GM12878 (cell line): ENCODE data around the gene TCF25. TPM values are rescaled to one million over a fixed set of nuclear protein-coding genes. Genes with fewer than 3 reads are reported as not detected.
A peak's percentile ranks its signal among the peaks of the same experiment; 100 is the strongest.

Experiments
- ATAC-seq: fragments of 200-7000 bp; cut with Tn5 transposase; 3 replicates; pipeline ENCODE4 v1.9.1; 2020; ENCODE audit warnings: mild to moderate bottlenecking, moderate library complexity
- BruUV-seq: library from RNA; stranded (reverse); fragments of 400-500 nt; replicated peaks from 2 replicates; lab custom pipeline; 2021; lab: Mats Ljungman, UMichigan
- CTCF ChIA-PET: fragments of 300-600 bp; sonication (Branson Sonifier 250); formaldehyde crosslinking; extraction: SDS; loops from one replicate; lab custom pipeline; 2021; ENCODE audit warnings: inconsistent platforms; lab: Yijun Ruan, JAX
- POLR2A ChIA-PET: fragments of 350-600 bp; formaldehyde crosslinking; extraction: SDS; loops from one replicate; lab custom pipeline; 2021; ENCODE audit warnings: inconsistent platforms; lab: Charles Lee
- RAD21 ChIA-PET: fragments of 300-600 bp; sonication (Branson Sonifier 250); formaldehyde crosslinking; loops from one replicate; lab custom pipeline; 2023; ENCODE audit warnings: antibody characterized with exemption; ENCODE audit not compliant: unreplicated experiment; lab: Charles Lee
- SMC1A ChIA-PET: fragments of 300-600 bp; sonication (Branson Sonifier 250); formaldehyde crosslinking; loops from one replicate; lab custom pipeline; 2023; ENCODE audit not compliant: unreplicated experiment, uncharacterized antibody; lab: Charles Lee
- DNase-seq: peaks from one replicate; pipeline ENCODE4 v3.0.0-alpha.2; 2011; ENCODE audit warnings: low read depth, low spot score
- FAIRE-seq: peaks from 3 replicates; lab custom pipeline; 2011; peaks lifted over from hg19 to GRCh38; lab: Jason Lieb, UNC
- H2AFZ ChIP-seq: 2 replicates; pipeline ENCODE4 v1.6.0; 2011; ENCODE audit warnings: low read depth, low read length, control low read depth; ENCODE audit not compliant: control insufficient read depth
- H3K27ac ChIP-seq: 2 replicates; pipeline ENCODE4 v1.5.1; 2011; ENCODE audit warnings: control low read depth; ENCODE audit not compliant: control insufficient read depth, insufficient read depth
- H3K27me3 ChIP-seq, 2 experiments: replicated peaks in 1 of 2; 2 replicates each; pipeline versions ENCODE4 v1.6.0 to v1.6.1; 2011; ENCODE audit warnings: low read length in 1 of 2; ENCODE audit not compliant: control insufficient read depth in 2 of 2, insufficient read depth in 2 of 2
- H3K36me3 ChIP-seq, 2 experiments: 2 replicates each; pipeline ENCODE4 v1.5.1; 2011; ENCODE audit warnings: low read length in 1 of 2; ENCODE audit not compliant: control insufficient read depth in 2 of 2, insufficient read depth in 2 of 2
- H3K4me1 ChIP-seq: 2 replicates; pipeline ENCODE4 v1.6.1; 2011; ENCODE audit warnings: mild to moderate bottlenecking, low read length, moderate library complexity, mixed read lengths; ENCODE audit not compliant: control insufficient read depth, insufficient read depth
- H3K4me2 ChIP-seq: 2 replicates; pipeline ENCODE4 v1.6.0; 2011; ENCODE audit warnings: control low read depth; ENCODE audit not compliant: control insufficient read depth, insufficient read depth
- H3K4me3 ChIP-seq: fragments of 200-600 bp; sonication (generic); 2 replicates; pipeline ENCODE4 v1.5.1; 2016
- H3K79me2 ChIP-seq: 2 replicates; pipeline ENCODE4 v1.6.0; 2011; ENCODE audit warnings: low read length; ENCODE audit not compliant: control insufficient read depth, insufficient read depth
- H3K9ac ChIP-seq: 2 replicates; pipeline ENCODE4 v1.8.0; 2011; ENCODE audit warnings: low read length, control low read depth, mixed read lengths; ENCODE audit not compliant: control insufficient read depth, insufficient read depth
- H3K9me3 ChIP-seq: replicated peaks from 3 replicates; pipeline ENCODE4 v1.5.1; 2011; ENCODE audit warnings: mild to moderate bottlenecking, low read length; ENCODE audit not compliant: control insufficient read depth, insufficient read depth
- H4K20me1 ChIP-seq: 2 replicates; pipeline ENCODE4 v1.6.0; 2011; ENCODE audit not compliant: control insufficient read depth, insufficient read depth
- CHD4 ChIP-seq: fragments of 200-600 bp; sonication (generic); IDR thresholded peaks from 2 replicates; pipeline ENCODE4 v1.6.1; 2016; ENCODE audit warnings: mild to moderate bottlenecking
- EP300 ChIP-seq, 2 experiments: fragments of 150-350 bp in 1 of 2; IDR thresholded peaks; 2 replicates each; pipeline ENCODE4 v1.6.1; 2011 to 2012; ENCODE audit warnings: low read depth in 2 of 2, low read length in 2 of 2, borderline replicate concordance in 1 of 2, improper control_type of control experiment in 1 of 2, inconsistent platforms in 1 of 2; ENCODE audit not compliant: control insufficient read depth in 1 of 2
- ESRRA ChIP-seq: IDR thresholded peaks from 2 replicates; pipeline ENCODE4 v1.6.1; 2012; ENCODE audit warnings: mild to moderate bottlenecking, low read length, improper control_type of control experiment
- MAX ChIP-seq: IDR thresholded peaks from 2 replicates; pipeline ENCODE4 v1.6.1; 2012; ENCODE audit warnings: low read depth, low read length, improper control_type of control experiment
- MTA2 ChIP-seq: fragments of 450-650 bp; IDR thresholded peaks from 2 replicates; pipeline ENCODE4 v1.6.1; 2016; ENCODE audit warnings: low read depth, mild to moderate bottlenecking, moderate library complexity
- MXI1 ChIP-seq: fragments of 150-350 bp; IDR thresholded peaks from 2 replicates; pipeline ENCODE4 v1.6.1; 2011; ENCODE audit warnings: low read depth, mild to moderate bottlenecking, inconsistent platforms, low read length, improper control_type of control experiment
- NFYA ChIP-seq: IDR thresholded peaks from 2 replicates; pipeline ENCODE4 v1.6.1; 2011; ENCODE audit warnings: low read depth, mild to moderate bottlenecking, low read length, improper control_type of control experiment, borderline replicate concordance
- POLR2AphosphoS2 ChIP-seq: IDR thresholded peaks from 2 replicates; pipeline ENCODE4 v1.6.1; 2011; ENCODE audit warnings: low read depth, mild to moderate bottlenecking, low read length, improper control_type of control experiment, moderate library complexity
- POLR2AphosphoS5 ChIP-seq: IDR thresholded peaks from 2 replicates; pipeline ENCODE4 v1.6.1; 2011; ENCODE audit warnings: mild to moderate bottlenecking, low read length, inconsistent platforms
- RAD21 ChIP-seq: IDR thresholded peaks from 2 replicates; pipeline ENCODE4 v1.6.1; 2011; ENCODE audit warnings: mild to moderate bottlenecking, low read depth, low read length, moderate library complexity; ENCODE audit not compliant: insufficient read depth
- USF1 ChIP-seq: IDR thresholded peaks from 2 replicates; pipeline ENCODE4 v1.6.1; 2011; ENCODE audit warnings: borderline replicate concordance, low read depth, mild to moderate bottlenecking, moderate library complexity, mixed read lengths, low read length; ENCODE audit not compliant: insufficient read depth; ENCODE audit errors: extremely low read length
- ZSCAN29 ChIP-seq: fragments of 450-650 bp; IDR thresholded peaks from 2 replicates; pipeline ENCODE4 v1.6.1; 2017; ENCODE audit warnings: mild to moderate bottlenecking, moderate library complexity
- WGBS: methylation state at CpG from one replicate; pipeline ENCODE4 v1.1.6; 2016; ENCODE audit warnings: low lambda C conversion rate; ENCODE audit not compliant: insufficient replicate concordance, insufficient coverage; ENCODE audit errors: missing lambda C conversion rate; 5-methylcytosine and 5-hydroxymethylcytosine counted together
- in situ Hi-C: fragments of 300-500 bp; cut with MboI; formaldehyde crosslinking; loops from 9 replicates; pipeline ENCODE4 v1.14.3; 2018; ENCODE audit warnings: mixed read lengths
- intact Hi-C: fragments of 100-400 bp; cut with micrococcal nuclease; formaldehyde crosslinking; loops from one replicate; pipeline ENCODE4 v1.14.2; 2022; ENCODE audit not compliant: unreplicated experiment
- polyA plus RNA-seq, 11 experiments: library from polyadenylated mRNA; depleted of rRNA in 4 of 11; unstranded in 6 of 11; stranded (reverse) in 5 of 11; fragments of >200 nt; fragmentation: Nextera tagmentation in 4 of 11; fragmentation: Illumina TruSeq in 1 of 11; extraction: Ambion mirVana in 4 of 11; extraction: Trizol in 1 of 11; gene quantifications; 1 replicate in 1 of 11; 2 replicates in 10 of 11; pipeline versions ENCODE4 v1.2.1 to v1.2.3, GENCODE V29; 2011 to 2016; ENCODE audit warnings: inconsistent platforms in 2 of 11, missing spikeins in 2 of 11, low read depth in 1 of 11
- total RNA-seq, 4 experiments: library from RNA; depleted of rRNA in 3 of 4; stranded (reverse); fragments of >200 nt in 3 of 4; fragmentation: Illumina TruSeq in 1 of 4; extraction: Trizol in 1 of 4; gene quantifications; 2 replicates each; pipeline versions ENCODE4 v1.2.1 to v1.2.3, GENCODE V29; 2013 to 2021
- TF ChIP-seq, protein P1 (sequence below): fragments of 450-650 bp; IDR thresholded peaks from 2 replicates; pipeline ENCODE4 v1.6.1; 2017; ENCODE audit warnings: antibody characterized with exemption, mild to moderate bottlenecking, moderate library complexity
- TF ChIP-seq, protein P2 (sequence below): IDR thresholded peaks from 2 replicates; pipeline ENCODE4 v1.6.1; 2011; ENCODE audit warnings: borderline replicate concordance, low read depth, mild to moderate bottlenecking, moderate library complexity, low read length; ENCODE audit not compliant: insufficient read depth, poor library complexity, severe bottlenecking
- TF ChIP-seq, protein P3 (sequence below): IDR thresholded peaks from 2 replicates; pipeline ENCODE4 v1.6.1; 2011; ENCODE audit warnings: low read depth, low read length, improper control_type of control experiment, borderline replicate concordance

Gene TCF25
- total and polyA plus RNA-seq, 10 of the 15 experiments (the other 5 are each of a cell fraction or from before 2014, with no cell fraction given): 8.4 to 130 (median 89.4) TPM

DNA sequence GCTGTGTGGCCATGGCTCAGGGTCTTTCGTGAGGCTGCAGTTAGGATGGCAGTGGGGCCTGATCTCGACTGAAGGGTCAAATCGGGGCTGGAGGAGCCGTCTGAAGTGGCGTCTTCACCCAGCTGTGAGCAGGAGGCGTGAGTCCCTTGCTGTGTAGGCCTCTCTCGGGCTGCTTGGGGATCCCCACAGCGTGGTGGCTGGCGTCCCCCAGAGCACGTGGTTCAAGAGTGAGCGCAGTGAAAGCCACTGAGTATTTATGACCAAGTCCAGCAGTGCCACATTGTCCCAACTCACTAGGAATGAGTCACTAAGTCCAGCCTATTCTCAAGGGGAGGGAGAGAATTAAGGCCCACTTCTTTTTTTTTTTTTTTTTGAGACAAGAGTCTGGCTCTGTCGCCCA lies 11.7 kb upstream of the TCF25 start:
- ChIA-PET POLR2A (interaction anchor here (0.6 to 5.2 kb wide), 5 partner anchors 11 to 286 kb away, joined by 3 to 49 read pairs (median 7); partner anchors contain the start of genes CPNE7 and TCF25), RAD21 (interaction anchor here (0.6 to 3.9 kb wide), 13 partner anchors 10 to 169 kb away, joined by 3 to 60 read pairs (median 3); partner anchors contain the start of genes SPATA2L and TCF25)
- in situ Hi-C loops: loop anchor here (5.0 kb wide), 1 partner anchor 159 kb away; the partner anchor contains the start of gene SPATA2L
- TF ChIP-seq ZSCAN29 (no peak), NFYA (no peak), MTA2 (no peak), USF1 (peak; percentile 18), CHD4 (no peak), POLR2AphosphoS2 (no peak), POLR2AphosphoS5 (no peak), MXI1 (no peak), RAD21 (no peak), EP300 (IDR thresholded peaks at IDR 0.05; ENCODE audit: borderline replicate concordance in 1 of 2, control insufficient read depth in 1 of 2, low read depth in 2 of 2, low read length in 2 of 2) (no peak), ESRRA (no peak), MAX (0 out of 2 replicates have a peak, but pooled peaks have one; percentile 38)
- TF ChIP-seq, protein P1, sequence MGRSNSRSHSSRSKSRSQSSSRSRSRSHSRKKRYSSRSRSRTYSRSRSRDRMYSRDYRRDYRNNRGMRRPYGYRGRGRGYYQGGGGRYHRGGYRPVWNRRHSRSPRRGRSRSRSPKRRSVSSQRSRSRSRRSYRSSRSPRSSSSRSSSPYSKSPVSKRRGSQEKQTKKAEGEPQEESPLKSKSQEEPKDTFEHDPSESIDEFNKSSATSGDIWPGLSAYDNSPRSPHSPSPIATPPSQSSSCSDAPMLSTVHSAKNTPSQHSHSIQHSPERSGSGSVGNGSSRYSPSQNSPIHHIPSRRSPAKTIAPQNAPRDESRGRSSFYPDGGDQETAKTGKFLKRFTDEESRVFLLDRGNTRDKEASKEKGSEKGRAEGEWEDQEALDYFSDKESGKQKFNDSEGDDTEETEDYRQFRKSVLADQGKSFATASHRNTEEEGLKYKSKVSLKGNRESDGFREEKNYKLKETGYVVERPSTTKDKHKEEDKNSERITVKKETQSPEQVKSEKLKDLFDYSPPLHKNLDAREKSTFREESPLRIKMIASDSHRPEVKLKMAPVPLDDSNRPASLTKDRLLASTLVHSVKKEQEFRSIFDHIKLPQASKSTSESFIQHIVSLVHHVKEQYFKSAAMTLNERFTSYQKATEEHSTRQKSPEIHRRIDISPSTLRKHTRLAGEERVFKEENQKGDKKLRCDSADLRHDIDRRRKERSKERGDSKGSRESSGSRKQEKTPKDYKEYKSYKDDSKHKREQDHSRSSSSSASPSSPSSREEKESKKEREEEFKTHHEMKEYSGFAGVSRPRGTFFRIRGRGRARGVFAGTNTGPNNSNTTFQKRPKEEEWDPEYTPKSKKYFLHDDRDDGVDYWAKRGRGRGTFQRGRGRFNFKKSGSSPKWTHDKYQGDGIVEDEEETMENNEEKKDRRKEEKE: no peak
- TF ChIP-seq, protein P2, sequence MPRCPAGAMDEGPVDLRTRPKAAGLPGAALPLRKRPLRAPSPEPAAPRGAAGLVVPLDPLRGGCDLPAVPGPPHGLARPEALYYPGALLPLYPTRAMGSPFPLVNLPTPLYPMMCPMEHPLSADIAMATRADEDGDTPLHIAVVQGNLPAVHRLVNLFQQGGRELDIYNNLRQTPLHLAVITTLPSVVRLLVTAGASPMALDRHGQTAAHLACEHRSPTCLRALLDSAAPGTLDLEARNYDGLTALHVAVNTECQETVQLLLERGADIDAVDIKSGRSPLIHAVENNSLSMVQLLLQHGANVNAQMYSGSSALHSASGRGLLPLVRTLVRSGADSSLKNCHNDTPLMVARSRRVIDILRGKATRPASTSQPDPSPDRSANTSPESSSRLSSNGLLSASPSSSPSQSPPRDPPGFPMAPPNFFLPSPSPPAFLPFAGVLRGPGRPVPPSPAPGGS: no peak
- TF ChIP-seq, protein P3, sequence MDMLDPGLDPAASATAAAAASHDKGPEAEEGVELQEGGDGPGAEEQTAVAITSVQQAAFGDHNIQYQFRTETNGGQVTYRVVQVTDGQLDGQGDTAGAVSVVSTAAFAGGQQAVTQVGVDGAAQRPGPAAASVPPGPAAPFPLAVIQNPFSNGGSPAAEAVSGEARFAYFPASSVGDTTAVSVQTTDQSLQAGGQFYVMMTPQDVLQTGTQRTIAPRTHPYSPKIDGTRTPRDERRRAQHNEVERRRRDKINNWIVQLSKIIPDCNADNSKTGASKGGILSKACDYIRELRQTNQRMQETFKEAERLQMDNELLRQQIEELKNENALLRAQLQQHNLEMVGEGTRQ: peak; percentile 5; the same call in 1 of the 2 replicates

More for the DNA sequence above, 11.7 kb upstream of the TCF25 start:
- Histone ChIP-seq H3K9me3 (no peaks in the 10 kb centered on the region), H3K4me3 (no peak overlapping the region), H4K20me1 (no peaks in the 10 kb centered on the region), H3K4me1 (peaks cover 22% of the 10 kb centered on the region), H3K4me2 (no peak overlapping the region), H3K79me2 (no peaks in the 10 kb centered on the region), H3K27me3 (no peaks in the 10 kb centered on the region; a peak in 1 of 4 replicates), H3K9ac (no peak overlapping the region), H3K36me3 (no peaks in the 10 kb centered on the region), H3K27ac (no peak overlapping the region), H2AFZ (peak overlapping the region; percentile 12)
- DNase-seq (no peak), ATAC-seq (peak; percentile 68), FAIRE-seq (no peak)
- CTCF ChIA-PET: interaction anchor here (0.6 to 6.9 kb wide), 31 partner anchors 11 to 262 kb away, joined by 3 to 119 read pairs (median 4); partner anchors contain the start of genes FANCA, SPATA2L and TCF25
- BruUV-seq: no TSS peak
- SMC1A ChIA-PET: interaction anchor here (0.6 to 3.5 kb wide), 13 partner anchors 11 to 259 kb away, joined by 3 to 44 read pairs (median 4); partner anchors contain the start of gene TCF25
- 13% methylated on average over 11 of the region's 12 CpGs for WGBS
- intact Hi-C loops: loop anchor here (1.0 to 2.0 kb wide), 3 partner anchors 45 to 161 kb away; partner anchors contain the start of gene FANCA
